Measurements from ENCODE around the gene SLMAP. TPM values are rescaled to one million over a fixed set of nuclear protein-coding genes. Genes with fewer than 3 reads are reported as not detected.

Gene SLMAP
- total and polyA plus RNA-seq, 2 experiments from 2014 or later: 32.1 to 73.0 TPM

- no peaks in the 10 kb centered on the region for H4K20me1 ChIP-seq (replicated peaks; ENCODE audit: insufficient read depth)
- DNase-seq (ENCODE audit: low spot score) (no peak), ATAC-seq (no peak)
- H3K27ac ChIP-seq (ENCODE audit: low read depth): no peak overlapping the region
- no peaks in the 10 kb centered on the region for H3K9me2 ChIP-seq (ENCODE audit: insufficient read depth)
- H3K27me3 Mint-ChIP-seq (ENCODE audit: insufficient read depth, low read depth, poor library complexity): no peaks in the 10 kb centered on the region
- H3K9me3 Mint-ChIP-seq: no peaks in the 10 kb centered on the region
- H3K27ac Mint-ChIP-seq: no peak overlapping the region
- H3K4me1 ChIP-seq (ENCODE audit: insufficient read depth): no peaks in the 10 kb centered on the region
- H3K79me2 ChIP-seq (replicated peaks; ENCODE audit: insufficient read depth): no peaks in the 10 kb centered on the region
- TF ChIP-seq CREB1 (CRISPR knock-in tag; IDR thresholded peaks at IDR 0.05; ENCODE audit: low read depth) (no peak), CTCF (conservative IDR thresholded peaks at IDR 0.05; ENCODE audit: low read depth in 2 of 2) (no peak), EZH2 (IDR thresholded peaks at IDR 0.05; ENCODE audit: low read depth, unreplicated experiment) (no peak), ZNF331 (CRISPR knock-in tag; IDR thresholded peaks at IDR 0.05; ENCODE audit: low read depth) (no peak), EZH2phosphoT487 (IDR thresholded peaks at IDR 0.05; ENCODE audit: unreplicated experiment) (no peak)
- TF ChIP-seq, protein P1, sequence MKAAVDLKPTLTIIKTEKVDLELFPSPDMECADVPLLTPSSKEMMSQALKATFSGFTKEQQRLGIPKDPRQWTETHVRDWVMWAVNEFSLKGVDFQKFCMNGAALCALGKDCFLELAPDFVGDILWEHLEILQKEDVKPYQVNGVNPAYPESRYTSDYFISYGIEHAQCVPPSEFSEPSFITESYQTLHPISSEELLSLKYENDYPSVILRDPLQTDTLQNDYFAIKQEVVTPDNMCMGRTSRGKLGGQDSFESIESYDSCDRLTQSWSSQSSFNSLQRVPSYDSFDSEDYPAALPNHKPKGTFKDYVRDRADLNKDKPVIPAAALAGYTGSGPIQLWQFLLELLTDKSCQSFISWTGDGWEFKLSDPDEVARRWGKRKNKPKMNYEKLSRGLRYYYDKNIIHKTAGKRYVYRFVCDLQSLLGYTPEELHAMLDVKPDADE (IDR thresholded peaks at IDR 0.05): no peak
- H2AFZ ChIP-seq: no peak overlapping the region
- H3K27me3 ChIP-seq (ENCODE audit: insufficient read depth): no peaks in the 10 kb centered on the region
- H3F3A ChIP-seq (replicated peaks; ENCODE audit: low read depth): no peaks in the 10 kb centered on the region
- H3K36me3 ChIP-seq (ENCODE audit: insufficient read depth): no peaks in the 10 kb centered on the region
- H3K4me3 ChIP-seq: no peak overlapping the region
- no peak overlapping the region for H3K4me3 Mint-ChIP-seq
- no peaks in the 10 kb centered on the region for H3K4me1 Mint-ChIP-seq
- H3K4me2 ChIP-seq: no peak overlapping the region
- H3K36me3 Mint-ChIP-seq (ENCODE audit: low read depth): peaks cover 6% of the 10 kb centered on the region; the same call in 1 of the 3 replicates
Observed at GRCh38 chr3:57893156-57893555, 137.0 kb downstream of the SLMAP start.

DNA sequence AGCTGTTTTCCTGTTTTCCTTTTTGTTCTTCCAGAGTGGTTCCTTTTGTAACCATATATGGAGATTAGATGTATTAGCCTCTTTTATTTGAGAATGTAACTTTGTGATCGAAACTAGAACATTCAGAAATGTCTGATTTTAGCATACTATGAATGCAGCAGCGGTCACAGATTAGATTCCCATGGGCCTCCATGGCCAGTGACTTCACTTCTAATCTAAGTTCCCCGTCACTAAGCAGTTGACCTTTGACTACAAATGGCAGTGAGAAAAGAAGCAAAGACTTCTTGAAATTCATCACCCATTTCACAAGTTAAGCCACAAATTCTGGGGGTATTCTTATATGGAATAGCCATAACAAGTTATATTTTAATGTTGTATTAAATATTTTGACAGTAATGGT is 137.6 kb downstream of the SLMAP start:
- H3K4me1 ChIP-seq (ENCODE audit: insufficient read depth): no peaks in the 10 kb centered on the region
- H3K4me3 Mint-ChIP-seq: no peak overlapping the region
- DNase-seq (ENCODE audit: low spot score) (no peak), ATAC-seq (no peak)
- no peaks in the 10 kb centered on the region for H3K27me3 Mint-ChIP-seq (ENCODE audit: insufficient read depth, low read depth, poor library complexity)
- no peak overlapping the region for H2AFZ ChIP-seq
- no peaks in the 10 kb centered on the region for H3K27me3 ChIP-seq (ENCODE audit: insufficient read depth)
- H4K20me1 ChIP-seq (replicated peaks; ENCODE audit: insufficient read depth): no peaks in the 10 kb centered on the region
- H3K36me3 Mint-ChIP-seq (ENCODE audit: low read depth): peaks cover 6% of the 10 kb centered on the region; the same call in 1 of the 3 replicates
- no peak overlapping the region for H3K4me2 ChIP-seq
- no peaks in the 10 kb centered on the region for H3F3A ChIP-seq (replicated peaks; ENCODE audit: low read depth)
- no peaks in the 10 kb centered on the region for H3K4me1 Mint-ChIP-seq
- no peak overlapping the region for H3K27ac Mint-ChIP-seq
- H3K36me3 ChIP-seq (ENCODE audit: insufficient read depth): no peaks in the 10 kb centered on the region
- no peaks in the 10 kb centered on the region for H3K9me3 Mint-ChIP-seq
- H3K79me2 ChIP-seq (replicated peaks; ENCODE audit: insufficient read depth): no peaks in the 10 kb centered on the region
- H3K9me2 ChIP-seq (ENCODE audit: insufficient read depth): no peaks in the 10 kb centered on the region
- no peak overlapping the region for H3K4me3 ChIP-seq
- no peak overlapping the region for H3K27ac ChIP-seq (ENCODE audit: low read depth)
- TF ChIP-seq NANOG (IDR thresholded peaks at IDR 0.05; ENCODE audit: borderline replicate concordance): no peak
- TF ChIP-seq, protein P2, sequence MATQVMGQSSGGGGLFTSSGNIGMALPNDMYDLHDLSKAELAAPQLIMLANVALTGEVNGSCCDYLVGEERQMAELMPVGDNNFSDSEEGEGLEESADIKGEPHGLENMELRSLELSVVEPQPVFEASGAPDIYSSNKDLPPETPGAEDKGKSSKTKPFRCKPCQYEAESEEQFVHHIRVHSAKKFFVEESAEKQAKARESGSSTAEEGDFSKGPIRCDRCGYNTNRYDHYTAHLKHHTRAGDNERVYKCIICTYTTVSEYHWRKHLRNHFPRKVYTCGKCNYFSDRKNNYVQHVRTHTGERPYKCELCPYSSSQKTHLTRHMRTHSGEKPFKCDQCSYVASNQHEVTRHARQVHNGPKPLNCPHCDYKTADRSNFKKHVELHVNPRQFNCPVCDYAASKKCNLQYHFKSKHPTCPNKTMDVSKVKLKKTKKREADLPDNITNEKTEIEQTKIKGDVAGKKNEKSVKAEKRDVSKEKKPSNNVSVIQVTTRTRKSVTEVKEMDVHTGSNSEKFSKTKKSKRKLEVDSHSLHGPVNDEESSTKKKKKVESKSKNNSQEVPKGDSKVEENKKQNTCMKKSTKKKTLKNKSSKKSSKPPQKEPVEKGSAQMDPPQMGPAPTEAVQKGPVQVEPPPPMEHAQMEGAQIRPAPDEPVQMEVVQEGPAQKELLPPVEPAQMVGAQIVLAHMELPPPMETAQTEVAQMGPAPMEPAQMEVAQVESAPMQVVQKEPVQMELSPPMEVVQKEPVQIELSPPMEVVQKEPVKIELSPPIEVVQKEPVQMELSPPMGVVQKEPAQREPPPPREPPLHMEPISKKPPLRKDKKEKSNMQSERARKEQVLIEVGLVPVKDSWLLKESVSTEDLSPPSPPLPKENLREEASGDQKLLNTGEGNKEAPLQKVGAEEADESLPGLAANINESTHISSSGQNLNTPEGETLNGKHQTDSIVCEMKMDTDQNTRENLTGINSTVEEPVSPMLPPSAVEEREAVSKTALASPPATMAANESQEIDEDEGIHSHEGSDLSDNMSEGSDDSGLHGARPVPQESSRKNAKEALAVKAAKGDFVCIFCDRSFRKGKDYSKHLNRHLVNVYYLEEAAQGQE (IDR thresholded peaks at IDR 0.05; ENCODE audit: unreplicated experiment): no peak
- TF ChIP-seq, protein P1 (IDR thresholded peaks at IDR 0.05): no peak
- no peak for TF ChIP-seq CTCF (conservative IDR thresholded peaks at IDR 0.05; ENCODE audit: low read depth in 2 of 2)
- TF ChIP-seq STAT1 (IDR thresholded peaks at IDR 0.05; ENCODE audit: unreplicated experiment): no peak
- TF ChIP-seq CREB1 (CRISPR knock-in tag; IDR thresholded peaks at IDR 0.05; ENCODE audit: low read depth): no peak
- no peak for TF ChIP-seq POLR2AphosphoS5 (IDR thresholded peaks at IDR 0.05; ENCODE audit: low read depth)
- TF ChIP-seq ZNF114 (CRISPR knock-in tag; IDR thresholded peaks at IDR 0.05): no peak
- no peak for TF ChIP-seq JUNB (IDR thresholded peaks at IDR 0.05; ENCODE audit: unreplicated experiment)
- TF ChIP-seq ZNF331 (CRISPR knock-in tag; IDR thresholded peaks at IDR 0.05; ENCODE audit: low read depth): no peak
- TF ChIP-seq EZH2 (IDR thresholded peaks at IDR 0.05; ENCODE audit: low read depth, unreplicated experiment): no peak
